Measurements from ENCODE around the gene SIPA1.
A peak's percentile ranks its signal among the peaks of the same experiment; 100 is the strongest.
"Not testable (repeated sequence)": the region's sequence is repeated elsewhere in the genome, so short reads cannot be mapped to it uniquely, and the experiment has no call there.

The SIPA1 gene

GRCh38 chr11:65660038-65660437 is 22.1 kb downstream of the SIPA1 start:
- DNase-seq (ENCODE audit: low spot score): no peak

- not testable (repeated sequence) for DNase-seq (ENCODE audit: low spot score)
Observed at GRCh38 chr11:65660908-65661307, 23.0 kb downstream of the SIPA1 start.

- no peak for DNase-seq (ENCODE audit: low spot score)
Observed at GRCh38 chr11:65661599-65662246, 23.8 kb downstream of the SIPA1 start.

- no peak for DNase-seq (ENCODE audit: low spot score)
Observed at GRCh38 chr11:65662247-65662798, 24.4 kb downstream of the SIPA1 start.

- DNase-seq (ENCODE audit: low spot score): peak; percentile 92
Observed at GRCh38 chr11:65662799-65663638, 25.1 kb downstream of the SIPA1 start, which contains the start of gene RELA. RELA (minus strand) TSS chr11:65662916; CDS start chr11:65662832, 84 bp downstream.

- no peak for DNase-seq (ENCODE audit: low spot score)
Observed at GRCh38 chr11:65663639-65664200, 25.8 kb downstream of the SIPA1 start.

- DNase-seq (ENCODE audit: low spot score): no peak
Observed at GRCh38 chr11:65672180-65672860, 34.4 kb downstream of the SIPA1 start.

- no peak for DNase-seq (ENCODE audit: low spot score)
Observed at GRCh38 chr11:65672982-65673381, 35.1 kb downstream of the SIPA1 start.

- DNase-seq (ENCODE audit: low spot score): no peak
Observed at GRCh38 chr11:65680192-65680743, 42.4 kb downstream of the SIPA1 start.

GRCh38 chr11:65683480-65683879 is 45.6 kb downstream of the SIPA1 start:
- DNase-seq (ENCODE audit: low spot score): not testable (repeated sequence)

GRCh38 chr11:65685981-65686380 is 48.1 kb downstream of the SIPA1 start:
- no peak for DNase-seq (ENCODE audit: low spot score)

- DNase-seq (ENCODE audit: low spot score): not testable (repeated sequence)
Observed at GRCh38 chr11:65691847-65692246, 53.9 kb downstream of the SIPA1 start.

GRCh38 chr11:65692367-65692766 is 54.5 kb downstream of the SIPA1 start:
- no peak for DNase-seq (ENCODE audit: low spot score)

GRCh38 chr11:65695459-65696241 is 57.7 kb downstream of the SIPA1 start:
- DNase-seq (ENCODE audit: low spot score): no peak

- DNase-seq (ENCODE audit: low spot score): no peak
Observed at GRCh38 chr11:65696802-65697552, 59.1 kb downstream of the SIPA1 start.

- DNase-seq (ENCODE audit: low spot score): no peak
Observed at GRCh38 chr11:65698205-65698604, 60.3 kb downstream of the SIPA1 start.

- no peak for DNase-seq (ENCODE audit: low spot score)
Observed at GRCh38 chr11:65699306-65699705, 61.4 kb downstream of the SIPA1 start.

GRCh38 chr11:65700399-65700798 is 62.5 kb downstream of the SIPA1 start:
- DNase-seq (ENCODE audit: low spot score): no peak

Measured in germinal center (tissue), 1 donor.